AG04450 (cell line): ENCODE data around the gene SLC6A17. TPM values are rescaled to one million over a fixed set of nuclear protein-coding genes. Genes with fewer than 3 reads are reported as not detected.

Experiments used
- CTCF ChIA-PET: fragments of 300-600, 350-600 bp; formaldehyde crosslinking; extraction: SDS; loops from one replicate; lab custom pipeline; 2022; ENCODE audit warnings: antibody characterized with exemption, inconsistent platforms; lab: Charles Lee
- POLR2A ChIA-PET: fragments of 350-600 bp; formaldehyde crosslinking; extraction: SDS; loops from one replicate; lab custom pipeline; 2021; ENCODE audit warnings: antibody characterized with exemption, inconsistent platforms; lab: Yijun Ruan, JAX
- DNase-seq: peaks from one replicate; pipeline ENCODE4 v3.0.0-alpha.2; 2011; ENCODE audit warnings: low read depth, low spot score
- H3K27ac ChIP-seq: one replicate; pipeline ENCODE4 v1.5.1; 2012; ENCODE audit warnings: low read depth, low read length, control low read depth
- H3K27me3 ChIP-seq: one replicate; pipeline ENCODE4 v1.6.0; 2012; ENCODE audit warnings: low read length; ENCODE audit not compliant: control insufficient read depth, insufficient read depth
- H3K4me3 ChIP-seq: 2 replicates; pipeline ENCODE4 v1.5.1; 2011; ENCODE audit warnings: mild to moderate bottlenecking, low read depth, low read length, control low read depth
- H3K9me3 ChIP-seq: 2 replicates; pipeline ENCODE4 v1.5.1; 2012; ENCODE audit warnings: low read length; ENCODE audit not compliant: control insufficient read depth, insufficient read depth
- polyA plus RNA-seq: library from polyadenylated mRNA; depleted of rRNA; stranded (reverse); fragments of >200 nt; gene quantifications from 2 replicates; pipeline ENCODE4 v1.2.3, GENCODE V29; 2011
- TF ChIP-seq, protein P1 (sequence below): IDR thresholded peaks from 2 replicates; pipeline ENCODE4 v1.5.1; 2011; ENCODE audit warnings: low read depth, low read length, control low read depth, inconsistent platforms

The SLC6A17 gene
- polyA plus RNA-seq, 1 experiment: 0.05 TPM

DNA sequence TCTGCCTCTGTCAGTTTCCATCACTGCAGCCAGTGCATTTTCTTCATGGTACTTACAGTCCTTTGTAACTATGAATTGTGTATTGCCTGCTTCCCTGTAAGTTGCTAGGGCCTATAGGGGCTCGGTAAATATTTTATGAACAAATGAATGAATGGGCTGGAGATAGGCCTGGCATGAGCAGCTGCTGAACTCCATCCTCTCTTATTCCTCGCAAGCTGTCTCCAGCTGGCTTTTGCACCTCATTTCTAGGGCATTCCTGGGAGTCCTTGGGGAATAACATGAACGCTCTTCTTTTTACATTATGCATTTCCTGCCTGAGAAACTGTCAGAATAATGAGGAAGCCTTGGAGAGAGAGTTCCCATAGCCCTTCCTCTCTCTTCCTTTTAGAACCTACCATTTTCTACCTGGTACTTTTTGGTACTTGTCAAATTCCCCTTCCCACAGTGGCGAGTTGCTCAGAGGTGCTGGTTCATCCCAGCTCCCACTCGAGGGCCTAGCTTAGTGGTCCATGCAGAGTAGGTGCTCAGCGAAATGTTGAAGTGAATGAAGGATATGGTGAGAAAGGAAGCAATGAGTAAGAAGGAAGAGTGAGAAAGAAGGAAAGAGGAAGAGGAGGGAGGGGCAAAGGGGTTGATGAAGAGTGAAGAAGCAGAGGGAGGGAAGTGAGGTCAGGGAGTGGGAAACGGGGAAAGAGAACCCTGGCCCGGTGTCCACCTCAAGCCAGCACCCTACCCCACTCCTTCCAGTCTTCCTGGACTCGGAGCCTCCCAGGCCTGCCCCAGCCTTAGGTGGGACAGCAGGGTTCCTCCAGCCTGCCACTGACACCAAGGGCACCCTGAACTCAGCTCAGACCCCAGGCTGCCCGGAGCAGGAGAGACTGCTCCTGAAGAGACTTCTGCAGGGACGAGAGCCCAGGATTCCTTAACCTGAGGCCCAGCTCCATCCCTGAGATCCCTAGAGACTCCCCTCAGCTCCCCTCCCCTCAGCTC lies 89.4 kb downstream of the SLC6A17 start:
- CTCF ChIA-PET: interaction anchor here (1.2 to 1.9 kb wide), 2 partner anchors 32 to 256 kb away, joined by 3 to 4 read pairs; no protein-coding TSS in a partner anchor
- POLR2A ChIA-PET: no interaction called here
- peaks cover 5% of the 10 kb centered on the region for H3K27me3 ChIP-seq
- DNase-seq: no peak
- no peak overlapping the region for H3K27ac ChIP-seq
- H3K9me3 ChIP-seq: no peaks in the 10 kb centered on the region
- TF ChIP-seq, protein P1, sequence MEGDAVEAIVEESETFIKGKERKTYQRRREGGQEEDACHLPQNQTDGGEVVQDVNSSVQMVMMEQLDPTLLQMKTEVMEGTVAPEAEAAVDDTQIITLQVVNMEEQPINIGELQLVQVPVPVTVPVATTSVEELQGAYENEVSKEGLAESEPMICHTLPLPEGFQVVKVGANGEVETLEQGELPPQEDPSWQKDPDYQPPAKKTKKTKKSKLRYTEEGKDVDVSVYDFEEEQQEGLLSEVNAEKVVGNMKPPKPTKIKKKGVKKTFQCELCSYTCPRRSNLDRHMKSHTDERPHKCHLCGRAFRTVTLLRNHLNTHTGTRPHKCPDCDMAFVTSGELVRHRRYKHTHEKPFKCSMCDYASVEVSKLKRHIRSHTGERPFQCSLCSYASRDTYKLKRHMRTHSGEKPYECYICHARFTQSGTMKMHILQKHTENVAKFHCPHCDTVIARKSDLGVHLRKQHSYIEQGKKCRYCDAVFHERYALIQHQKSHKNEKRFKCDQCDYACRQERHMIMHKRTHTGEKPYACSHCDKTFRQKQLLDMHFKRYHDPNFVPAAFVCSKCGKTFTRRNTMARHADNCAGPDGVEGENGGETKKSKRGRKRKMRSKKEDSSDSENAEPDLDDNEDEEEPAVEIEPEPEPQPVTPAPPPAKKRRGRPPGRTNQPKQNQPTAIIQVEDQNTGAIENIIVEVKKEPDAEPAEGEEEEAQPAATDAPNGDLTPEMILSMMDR: no peak
- no peak overlapping the region for H3K4me3 ChIP-seq

- ChIA-PET CTCF (interaction anchor here (0.9 to 1.9 kb wide), 3 partner anchors 33 to 73 kb away, joined by 3 to 4 read pairs (median 3); no protein-coding TSS in a partner anchor), POLR2A (interaction anchor here (0.6 kb wide), 1 partner anchor 78 kb away, joined by 7 read pairs; no protein-coding TSS in a partner anchor)
- peaks cover 11% of the 10 kb centered on the region for H3K27me3 ChIP-seq
- no peak overlapping the region for H3K4me3 ChIP-seq
- TF ChIP-seq, protein P1: no peak
- H3K27ac ChIP-seq: no peak overlapping the region
- no peak for DNase-seq
- no peaks in the 10 kb centered on the region for H3K9me3 ChIP-seq
Observed at GRCh38 chr1:110240476-110241210, 90.3 kb downstream of the SLC6A17 start.

DNA sequence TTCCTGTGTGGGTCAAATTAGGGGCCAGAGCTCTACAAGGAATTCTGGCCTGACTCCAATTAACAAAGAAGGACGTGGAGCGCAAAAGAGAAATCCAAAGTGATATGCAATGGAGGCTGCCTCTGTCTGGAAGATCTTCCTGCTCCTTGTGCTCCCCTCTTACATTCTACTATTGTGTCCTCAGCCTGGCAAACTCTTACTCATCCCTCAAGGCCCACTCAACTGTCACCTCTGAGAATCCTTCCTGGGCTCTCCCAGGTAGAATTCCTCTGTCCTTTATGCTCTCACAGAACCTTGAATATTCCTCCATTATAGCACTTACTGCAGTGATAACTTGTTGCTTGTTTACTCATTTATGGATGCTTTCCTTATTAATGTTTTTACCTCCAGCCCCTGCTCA lies 91.2 kb downstream of the SLC6A17 start:
- no peak overlapping the region for H3K4me3 ChIP-seq
- peaks cover 14% of the 10 kb centered on the region for H3K27me3 ChIP-seq
- no peak for DNase-seq
- POLR2A ChIA-PET: interaction anchor here (0.6 kb wide), 1 partner anchor 77 kb away, joined by 7 read pairs; no protein-coding TSS in a partner anchor
- H3K27ac ChIP-seq: no peak overlapping the region
- no peaks in the 10 kb centered on the region for H3K9me3 ChIP-seq
- CTCF ChIA-PET: interaction anchor here (0.9 to 1.2 kb wide), 3 partner anchors 34 to 72 kb away, joined by 3 read pairs; no protein-coding TSS in a partner anchor
- TF ChIP-seq, protein P1: no peak

DNA sequence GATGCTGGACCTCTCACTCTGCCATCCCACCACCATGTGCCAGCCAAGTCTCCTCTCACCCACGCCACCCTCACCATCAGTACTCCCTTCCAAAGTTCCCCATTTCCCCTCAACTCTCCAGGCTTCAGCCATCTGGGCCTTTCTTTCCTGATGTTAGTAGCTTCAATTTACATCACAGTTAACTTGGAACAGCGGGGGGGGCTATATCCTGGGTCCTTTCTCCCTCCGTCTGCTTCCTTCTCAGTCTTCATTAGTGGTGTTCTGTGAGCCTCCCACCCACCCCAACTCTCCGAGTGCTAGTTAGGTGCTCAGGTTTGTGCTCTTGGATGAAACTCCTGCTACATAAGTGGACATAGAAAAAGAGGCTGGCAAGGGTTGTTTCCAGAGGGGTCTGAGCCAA lies 91.8 kb downstream of the SLC6A17 start:
- Histone ChIP-seq H3K27me3 (peaks cover 16% of the 10 kb centered on the region), H3K27ac (no peak overlapping the region), H3K9me3 (no peaks in the 10 kb centered on the region), H3K4me3 (no peak overlapping the region)
- TF ChIP-seq, protein P1: no peak
- ChIA-PET CTCF (interaction anchor here (1.2 kb wide), 1 partner anchor 71 kb away, joined by 3 read pairs; no protein-coding TSS in a partner anchor), POLR2A (no interaction called here)
- DNase-seq: no peak
